B cell (primary cell): ENCODE measurements around the gene C1QBP. TPM values are rescaled to one million over a fixed set of nuclear protein-coding genes. Genes with fewer than 3 reads are reported as not detected.

Experiments used
- ATAC-seq: fragments of 200-7000 bp; cut with Tn5 transposase; one replicate; pipeline ENCODE4 v1.10.0; 2021; ENCODE audit warnings: low read depth, mild to moderate bottlenecking, moderate number of reproducible peaks, moderate library complexity
- CTCF ChIA-PET: fragments of 350-600 bp; sonication (Branson Sonifier 250); formaldehyde crosslinking; loops from one replicate; lab custom pipeline; 2021; ENCODE audit warnings: antibody characterized with exemption, inconsistent platforms; lab: Charles Lee
- POLR2A ChIA-PET: fragments of 350-600 bp; sonication (Branson Sonifier 250); formaldehyde crosslinking; loops from one replicate; lab custom pipeline; 2021; ENCODE audit warnings: antibody characterized with exemption; lab: Charles Lee
- DNase-seq: peaks from one replicate; pipeline ENCODE4 v3.0.0; 2013
- H2AFZ ChIP-seq: 2 replicates; pipeline ENCODE4 v1.6.1; 2012; ENCODE audit warnings: mild to moderate bottlenecking, low read depth, low read length; ENCODE audit not compliant: insufficient read depth, poor library complexity, severe bottlenecking
- H3K27ac ChIP-seq, 2 donors: 1 replicate in 1 of 2; 2 replicates in 1 of 2; pipeline ENCODE4 v1.5.1; 2012 to 2013; ENCODE audit warnings: low read length in 2 of 2, mild to moderate bottlenecking in 2 of 2, moderate library complexity in 1 of 2
- H3K27me3 ChIP-seq, 4 experiments: fragments of 200-600 bp in 1 of 4; sonication (generic) in 1 of 4; replicated peaks in 1 of 4; 1 replicate in 2 of 4; 2 replicates in 2 of 4; pipeline versions ENCODE4 v1.6.1 to v1.7.0; 2013 to 2016; ENCODE audit warnings: low read length in 3 of 4, mild to moderate bottlenecking in 2 of 4, mixed read lengths in 1 of 4, moderate library complexity in 1 of 4; ENCODE audit not compliant: insufficient read depth in 4 of 4, control insufficient read depth in 3 of 4; ENCODE audit errors: control extremely low read depth in 1 of 4
- H3K36me3 ChIP-seq, 2 experiments: replicated peaks in 1 of 2; 1 replicate in 1 of 2; 2 replicates in 1 of 2; pipeline versions ENCODE4 v1.6.1 to v1.7.1; 2013; ENCODE audit warnings: low read length in 1 of 2; ENCODE audit not compliant: insufficient read depth in 2 of 2, control insufficient read depth in 1 of 2; ENCODE audit errors: control extremely low read depth in 1 of 2, extremely low read depth in 1 of 2
- H3K4me1 ChIP-seq, 2 donors: fragments of 200-600 bp in 1 of 2; sonication (generic) in 1 of 2; 1 replicate in 1 of 2; 2 replicates in 1 of 2; pipeline versions ENCODE4 v1.5.1 to v1.6.1; 2013 to 2017; ENCODE audit warnings: low read length in 2 of 2; ENCODE audit not compliant: control insufficient read depth in 2 of 2, insufficient read depth in 2 of 2
- H3K4me2 ChIP-seq: replicated peaks from 2 replicates; pipeline ENCODE3; 2012; ENCODE audit warnings: mild to moderate bottlenecking, low read depth, low read length; ENCODE audit not compliant: poor library complexity, severe bottlenecking
- H3K4me3 ChIP-seq, 5 experiments: fragments of 200-600 bp in 1 of 5; sonication (generic) in 1 of 5; 1 replicate in 3 of 5; 2 replicates in 2 of 5; pipeline versions ENCODE4 v1.5.1 to v1.7.0; 2011 to 2016; ENCODE audit warnings: low read length in 4 of 5, mild to moderate bottlenecking in 4 of 5, low read depth in 2 of 5, control low read depth in 1 of 5, moderate library complexity in 1 of 5; ENCODE audit not compliant: insufficient read depth in 1 of 5; ENCODE audit errors: control extremely low read depth in 1 of 5, extremely low read depth in 1 of 5
- H3K79me2 ChIP-seq: fragments of 200-600 bp; sonication (generic); one replicate; pipeline ENCODE4 v1.6.0; 2016; ENCODE audit warnings: low read length; ENCODE audit not compliant: control insufficient read depth, insufficient read depth
- H3K9ac ChIP-seq: fragments of 200-600 bp; sonication (generic); 2 replicates; pipeline ENCODE4 v1.6.1; 2017; ENCODE audit warnings: mild to moderate bottlenecking, low read length, moderate library complexity
- H3K9me3 ChIP-seq, 3 donors: one replicate each; pipeline versions ENCODE4 v1.6.1 to v1.7.1; 2013; ENCODE audit warnings: low read length in 2 of 3; ENCODE audit not compliant: control insufficient read depth in 2 of 3, insufficient read depth in 1 of 3; ENCODE audit errors: control extremely low read depth in 1 of 3
- H4K20me1 ChIP-seq: 2 replicates; pipeline ENCODE4 v1.6.0; 2012; ENCODE audit warnings: mild to moderate bottlenecking, low read length; ENCODE audit not compliant: insufficient read depth, control insufficient read depth, poor library complexity, severe bottlenecking
- H3K27ac Mint-ChIP-seq: one replicate; pipeline ENCODE4 v1.8.0; 2021; ENCODE audit warnings: mixed read lengths
- H3K27me3 Mint-ChIP-seq: one replicate; pipeline ENCODE4 v1.8.0; 2021; ENCODE audit warnings: mixed read lengths
- H3K4me1 Mint-ChIP-seq: one replicate; pipeline ENCODE4 v1.8.0; 2021; ENCODE audit warnings: mixed read lengths
- H3K4me3 Mint-ChIP-seq: one replicate; pipeline ENCODE4 v1.8.0; 2021; ENCODE audit warnings: mixed read lengths
- H3K9me3 Mint-ChIP-seq: one replicate; pipeline ENCODE4 v1.8.0; 2022; ENCODE audit warnings: mixed read lengths; ENCODE audit not compliant: insufficient read depth
- EZH2 ChIP-seq: IDR thresholded peaks from 2 replicates; pipeline ENCODE4 v1.6.1; 2012; ENCODE audit warnings: borderline replicate concordance, low read depth, mild to moderate bottlenecking, moderate library complexity, low read length; ENCODE audit not compliant: insufficient read depth, poor library complexity, severe bottlenecking
- WGBS: methylation state at CpG from one replicate; pipeline ENCODE4 v1.1.5; 2013; ENCODE audit warnings: missing lambda C conversion rate; ENCODE audit not compliant: insufficient coverage; 5-methylcytosine and 5-hydroxymethylcytosine counted together
- intact Hi-C: fragments of 100-400 bp; cut with micrococcal nuclease; formaldehyde crosslinking; loops from one replicate; pipeline ENCODE4 v1.10.0; 2022
- polyA plus RNA-seq: library from polyadenylated mRNA; depleted of rRNA; stranded (reverse); fragments of >200 nt; gene quantifications from 2 replicates; pipeline ENCODE4 v1.2.3, GENCODE V29; 2012
- total RNA-seq, 2 donors: library from RNA; stranded (reverse); fragments of 120-200 nt in 1 of 2; gene quantifications; 1 replicate in 1 of 2; 2 replicates in 1 of 2; pipeline versions ENCODE4 v1.2.3 to v1.2.4, GENCODE V29; 2013 to 2022
- TF ChIP-seq, protein P1 (sequence below): fragments of 200-600 bp; IDR thresholded peaks from one replicate; pipeline ENCODE4 v1.8.0; 2022; ENCODE audit warnings: antibody characterized with exemption, mild to moderate bottlenecking

Gene C1QBP
- total and polyA plus RNA-seq, 2 donors (not counting 1 experiment from before 2014, with no cell fraction given), result 60.3 to 62.2 TPM

- Histone ChIP-seq H2AFZ (no peak overlapping the region), H3K9ac (no peak overlapping the region), H3K36me3 (peaks cover 2 to 10% of the 10 kb centered on the region in 2 experiments), H3K4me3 (no peak overlapping the region), H3K4me2 (no peak overlapping the region), H3K79me2 (peaks cover 72% of the 10 kb centered on the region), H3K4me1 (peaks cover 11 to 20% of the 10 kb centered on the region in 2 donors), H3K9me3 (no peaks in the 10 kb centered on the region), H3K27ac (no peak overlapping the region), H4K20me1 (peaks cover 6% of the 10 kb centered on the region), H3K27me3 (no peaks in the 10 kb centered on the region)
- no peak overlapping the region for H3K4me3 Mint-ChIP-seq
- H3K9me3 Mint-ChIP-seq, result no peaks in the 10 kb centered on the region
- ChIA-PET CTCF (interaction anchor here (1.9 kb wide), 1 partner anchor 26 kb away, joined by 6 read pairs; the partner anchor contains the start of gene C1QBP), POLR2A (no interaction called here)
- no peak overlapping the region for H3K27ac Mint-ChIP-seq
- WGBS, result 97% methylated on average over 7 of the region's 10 CpGs
- no peaks in the 10 kb centered on the region for H3K27me3 Mint-ChIP-seq
- intact Hi-C loops, result no loop called here
- H3K4me1 Mint-ChIP-seq, result peaks cover 29% of the 10 kb centered on the region
- no peak for DNase-seq
- ATAC-seq, result no peak
- TF ChIP-seq, protein P1, sequence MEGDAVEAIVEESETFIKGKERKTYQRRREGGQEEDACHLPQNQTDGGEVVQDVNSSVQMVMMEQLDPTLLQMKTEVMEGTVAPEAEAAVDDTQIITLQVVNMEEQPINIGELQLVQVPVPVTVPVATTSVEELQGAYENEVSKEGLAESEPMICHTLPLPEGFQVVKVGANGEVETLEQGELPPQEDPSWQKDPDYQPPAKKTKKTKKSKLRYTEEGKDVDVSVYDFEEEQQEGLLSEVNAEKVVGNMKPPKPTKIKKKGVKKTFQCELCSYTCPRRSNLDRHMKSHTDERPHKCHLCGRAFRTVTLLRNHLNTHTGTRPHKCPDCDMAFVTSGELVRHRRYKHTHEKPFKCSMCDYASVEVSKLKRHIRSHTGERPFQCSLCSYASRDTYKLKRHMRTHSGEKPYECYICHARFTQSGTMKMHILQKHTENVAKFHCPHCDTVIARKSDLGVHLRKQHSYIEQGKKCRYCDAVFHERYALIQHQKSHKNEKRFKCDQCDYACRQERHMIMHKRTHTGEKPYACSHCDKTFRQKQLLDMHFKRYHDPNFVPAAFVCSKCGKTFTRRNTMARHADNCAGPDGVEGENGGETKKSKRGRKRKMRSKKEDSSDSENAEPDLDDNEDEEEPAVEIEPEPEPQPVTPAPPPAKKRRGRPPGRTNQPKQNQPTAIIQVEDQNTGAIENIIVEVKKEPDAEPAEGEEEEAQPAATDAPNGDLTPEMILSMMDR, result no peak
- no peak for TF ChIP-seq EZH2
Measured at GRCh38 chr17:5464717-5465507, 26.0 kb upstream of the C1QBP start.

DNA sequence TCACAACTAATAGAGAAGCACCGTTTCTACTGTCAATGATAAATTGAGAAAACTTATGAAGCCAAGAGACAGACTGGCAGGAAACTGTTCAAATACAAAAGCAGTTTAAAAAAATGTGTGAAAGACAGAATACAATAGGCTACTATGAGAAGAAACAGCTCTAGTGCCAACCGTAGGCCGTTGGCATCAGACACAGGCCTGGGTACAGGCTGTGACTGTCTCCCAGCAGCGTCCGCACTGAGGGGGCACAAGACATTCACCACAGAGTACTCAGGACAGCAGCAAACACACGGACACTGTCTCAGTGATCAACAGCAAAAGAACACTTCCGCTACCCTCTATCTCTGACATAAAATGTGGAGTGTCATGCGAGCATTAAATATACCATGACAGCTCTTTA, 7.8 kb upstream of the C1QBP start:
- ChIA-PET CTCF (interaction anchor here (0.6 kb wide), 1 partner anchor 21 kb away, joined by 3 read pairs; no protein-coding TSS in a partner anchor), POLR2A (no interaction called here)
- 89% methylated on average over 5 of the region's 8 CpGs for WGBS
- Mint-ChIP-seq H3K4me3 (no peak overlapping the region), H3K9me3 (no peaks in the 10 kb centered on the region), H3K27ac (no peak overlapping the region), H3K4me1 (no peaks in the 10 kb centered on the region), H3K27me3 (no peaks in the 10 kb centered on the region)
- Histone ChIP-seq H3K27me3 (no peaks in the 10 kb centered on the region), H3K79me2 (peaks cover 8% of the 10 kb centered on the region), H3K4me2 (no peak overlapping the region), H3K4me3 (no peak overlapping the region), H3K9me3 (no peaks in the 10 kb centered on the region), H4K20me1 (no peaks in the 10 kb centered on the region), H3K9ac (no peak overlapping the region), H3K4me1 (no peaks in the 10 kb centered on the region), H2AFZ (no peak overlapping the region), H3K36me3 (peaks cover 15 to 50% of the 10 kb centered on the region in 2 experiments), H3K27ac (no peak overlapping the region)
- intact Hi-C loops, result no loop called here
- TF ChIP-seq EZH2, result no peak
- TF ChIP-seq, protein P1, result no peak
- no peak for DNase-seq
- no peak for ATAC-seq
